Measurements from ENCODE around the gene FHIT.
"Not testable (repeated sequence)": the region's sequence is repeated elsewhere in the genome, so short reads cannot be mapped to it uniquely, and the experiment has no call there.

FHIT gene

DNA sequence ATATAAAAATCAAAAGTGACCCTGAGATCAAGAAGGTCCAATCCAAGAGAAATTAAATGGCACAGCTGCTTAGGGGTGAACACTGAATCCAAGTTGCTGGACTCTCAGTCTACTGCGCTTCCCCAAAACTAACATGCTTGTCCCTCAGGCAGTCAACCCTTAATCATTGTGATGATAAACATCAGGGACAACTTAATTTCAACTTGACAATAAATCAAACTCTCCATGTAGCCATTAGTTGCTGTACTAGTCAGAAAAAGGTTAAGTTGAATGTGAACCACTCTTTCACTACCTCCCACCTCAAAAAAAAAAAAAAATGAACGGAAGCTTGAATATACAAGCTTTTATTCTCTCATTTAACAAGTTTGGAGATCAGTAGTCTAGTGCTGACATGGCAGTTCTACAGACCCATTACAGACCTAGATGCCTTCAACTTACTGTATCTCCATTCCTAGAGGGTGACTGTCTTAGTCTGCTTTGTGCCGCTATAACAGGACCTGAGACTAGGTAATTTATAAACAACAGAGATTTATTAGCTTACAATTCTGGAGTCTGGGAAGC, 185.7 kb downstream of the FHIT start:
- in situ Hi-C loops (cut with MboI; ENCODE audit: low sequenced_read_pairs) = no loop called here

DNA sequence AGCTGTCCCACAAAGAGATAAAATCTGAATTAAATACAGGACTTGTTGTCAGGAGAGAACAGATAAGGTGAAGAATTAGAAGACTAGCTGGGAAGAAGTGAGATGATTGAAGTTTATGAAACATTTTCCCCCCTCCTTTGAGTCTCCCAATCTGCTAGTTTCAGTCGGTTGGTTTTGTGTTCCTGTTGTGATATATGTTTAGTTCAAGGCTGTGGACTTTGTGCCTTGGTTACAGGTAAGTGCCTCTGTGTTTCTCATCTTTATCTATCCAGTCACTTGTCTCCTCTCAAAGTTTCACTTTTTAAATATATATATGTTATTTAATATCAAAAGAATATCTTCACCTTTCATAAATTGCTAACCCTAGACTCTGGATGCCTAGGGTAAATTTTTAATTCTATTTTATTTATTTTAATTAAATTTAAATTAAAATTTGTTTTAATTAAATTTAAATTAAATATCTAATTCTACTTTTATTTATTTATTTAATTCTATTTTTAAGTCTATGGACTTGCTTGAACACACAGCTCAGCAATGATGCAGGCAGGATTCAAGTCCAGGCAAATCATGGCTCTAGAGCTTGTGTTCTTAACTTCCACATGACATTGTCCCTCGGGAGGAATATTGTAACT, 190.0 kb downstream of the FHIT start:
- in situ Hi-C loops (cut with MboI; ENCODE audit: low sequenced_read_pairs) = no loop called here

DNA sequence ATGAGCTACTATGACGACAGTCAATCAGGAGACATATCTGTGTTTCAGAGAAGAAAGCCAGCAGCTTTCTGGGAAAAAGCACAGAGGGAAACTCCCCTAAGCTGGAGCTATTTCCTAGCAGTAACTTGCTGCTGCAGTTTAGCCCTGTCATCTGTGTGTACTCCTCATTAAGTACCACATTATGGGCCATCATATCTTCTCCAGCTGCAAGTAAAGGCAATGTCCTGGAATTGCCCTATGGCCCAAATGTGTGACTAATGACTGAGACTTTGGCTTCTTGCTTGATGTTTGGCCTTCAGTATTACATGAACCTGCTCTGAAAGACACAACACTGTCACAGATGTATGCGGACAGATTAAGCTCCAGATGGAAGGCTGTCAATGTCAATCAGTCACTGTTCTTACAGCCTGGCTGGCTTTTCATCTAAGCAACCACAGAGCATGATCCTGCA, 190.8 kb downstream of the FHIT start:
- in situ Hi-C loops (cut with MboI; ENCODE audit: low sequenced_read_pairs) = no loop called here

DNA sequence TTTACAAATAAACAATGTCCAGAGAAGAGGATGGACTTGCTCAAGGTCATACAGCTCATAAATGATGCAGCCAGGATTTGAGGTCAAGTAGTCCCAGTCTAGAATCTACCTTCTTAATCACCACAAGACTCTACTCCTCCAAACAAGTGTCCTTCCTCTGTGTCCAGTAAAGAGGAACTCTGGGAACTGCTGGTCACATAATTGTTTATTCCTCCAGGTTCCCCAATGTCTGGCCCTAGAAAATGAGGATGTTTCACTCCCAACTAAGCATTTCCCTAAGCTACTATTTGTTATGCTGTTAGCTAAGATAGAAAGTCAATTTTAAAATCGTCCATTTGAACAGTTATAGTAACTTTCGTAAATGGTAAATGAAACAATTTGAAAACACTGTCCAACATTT, 192.4 kb downstream of the FHIT start:
- in situ Hi-C loops (cut with MboI; ENCODE audit: low sequenced_read_pairs) = no loop called here

DNA sequence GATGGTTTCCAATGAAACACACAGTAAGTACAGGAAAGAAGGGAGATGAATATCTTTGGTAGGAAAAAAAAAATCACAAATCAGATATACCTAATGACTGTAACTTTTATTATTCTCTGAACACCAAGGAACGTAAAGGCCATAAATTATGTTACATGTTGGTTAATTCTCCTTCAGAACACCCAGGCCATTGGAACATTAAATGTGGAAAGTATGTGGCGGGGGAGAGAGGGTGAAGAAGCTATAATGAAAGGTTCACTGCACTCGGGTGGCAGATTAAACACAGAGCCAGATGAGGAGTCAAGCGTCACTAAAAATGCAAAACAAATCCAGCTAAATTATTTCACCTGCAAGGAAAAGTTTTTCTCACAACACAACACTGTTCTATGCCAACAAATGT, 193.8 kb downstream of the FHIT start:
- in situ Hi-C loops (cut with MboI; ENCODE audit: low sequenced_read_pairs) = no loop called here

DNA sequence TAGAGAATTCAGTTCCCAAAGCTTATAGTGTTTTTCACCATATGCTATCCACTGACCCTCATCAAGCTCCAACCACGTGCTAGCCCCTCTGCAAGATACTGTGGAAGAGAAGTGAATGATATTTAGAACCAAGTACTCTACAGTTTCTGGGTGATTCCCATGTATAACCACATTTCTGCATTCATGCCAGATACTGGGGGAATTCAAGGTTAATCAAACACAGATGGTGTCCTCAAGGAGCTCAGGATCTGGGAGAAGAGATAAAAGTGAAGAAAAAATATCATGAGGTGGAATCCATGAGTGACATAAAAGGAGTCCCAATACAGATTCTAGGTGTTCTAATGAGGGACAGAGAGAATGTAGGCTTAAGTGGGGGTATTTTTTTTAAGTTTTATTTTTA, 195.8 kb downstream of the FHIT start:
- in situ Hi-C loops (cut with MboI; ENCODE audit: low sequenced_read_pairs) = no loop called here

DNA sequence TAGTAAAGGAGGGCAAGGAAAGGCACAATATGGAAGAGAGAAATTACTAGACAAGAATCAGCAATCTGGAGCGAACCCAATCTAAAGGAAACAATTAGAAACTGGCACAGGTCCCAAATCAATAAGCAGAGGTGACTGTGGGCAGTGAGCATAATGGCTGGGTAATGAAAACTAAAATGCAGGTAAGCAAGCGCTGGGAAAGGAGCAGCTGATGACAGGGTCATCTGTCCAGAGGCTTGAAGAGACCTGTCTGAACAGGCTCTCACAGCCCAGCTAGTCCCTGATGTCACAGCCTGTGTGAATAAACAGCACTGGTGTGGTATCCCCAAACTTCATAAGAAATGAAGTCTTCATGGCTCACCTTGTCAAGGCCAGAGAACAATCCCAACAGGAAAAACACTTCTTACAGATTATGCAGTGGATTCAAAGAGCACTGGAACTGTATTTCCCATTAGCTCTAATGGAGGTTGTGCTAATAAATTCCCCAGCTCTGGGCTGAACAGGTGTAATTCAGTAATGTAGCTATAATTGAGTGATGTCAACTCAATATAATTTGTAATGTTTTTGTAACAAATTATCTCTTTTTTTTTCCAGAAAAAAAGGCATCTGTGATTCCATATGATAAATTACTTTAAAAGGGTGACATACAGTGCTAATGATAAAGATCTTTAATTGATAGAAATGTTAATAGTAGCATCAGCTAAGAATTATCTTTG, 197.3 kb downstream of the FHIT start:
- in situ Hi-C loops (cut with MboI; ENCODE audit: low sequenced_read_pairs) = no loop called here

DNA sequence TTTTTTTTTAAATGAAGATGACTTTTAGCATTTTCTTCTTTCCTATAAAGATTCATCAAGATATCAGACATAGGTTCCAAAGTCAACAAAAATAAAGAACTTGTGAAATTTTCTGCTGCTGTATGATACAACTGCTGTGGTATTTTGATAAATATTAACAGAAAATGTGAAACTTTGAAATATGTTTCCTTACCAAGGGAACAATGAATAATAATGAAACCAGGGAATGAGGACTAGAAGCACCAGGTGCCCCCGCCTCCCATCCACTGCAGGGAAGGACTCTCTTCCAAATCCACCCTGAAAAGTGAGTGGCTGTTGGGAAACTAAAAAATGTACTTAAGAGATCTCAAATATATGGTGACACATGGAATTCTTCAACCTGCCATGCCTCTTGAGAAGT, 198.4 kb downstream of the FHIT start:
- in situ Hi-C loops (cut with MboI; ENCODE audit: low sequenced_read_pairs) = no loop called here

DNA sequence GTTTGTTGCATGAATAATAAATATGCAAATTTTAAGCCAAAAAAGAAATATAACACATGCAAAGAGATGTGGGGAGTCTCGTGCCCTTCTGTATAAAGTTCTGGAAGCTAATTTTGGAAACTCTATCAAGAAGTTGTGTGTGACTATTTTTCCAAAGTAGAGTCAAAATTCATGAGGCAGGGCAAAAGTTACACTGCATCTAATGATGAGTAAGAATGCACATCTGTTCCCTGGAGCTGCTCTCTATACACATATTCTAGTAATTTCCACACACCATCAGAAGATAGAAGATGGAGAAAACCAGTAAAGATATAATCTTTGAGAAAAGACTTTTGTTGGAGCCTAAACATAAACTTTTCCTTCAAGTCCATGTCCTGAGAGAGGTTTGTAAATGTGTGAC, 199.6 kb downstream of the FHIT start:
- in situ Hi-C loops (cut with MboI; ENCODE audit: low sequenced_read_pairs) = no loop called here

DNA sequence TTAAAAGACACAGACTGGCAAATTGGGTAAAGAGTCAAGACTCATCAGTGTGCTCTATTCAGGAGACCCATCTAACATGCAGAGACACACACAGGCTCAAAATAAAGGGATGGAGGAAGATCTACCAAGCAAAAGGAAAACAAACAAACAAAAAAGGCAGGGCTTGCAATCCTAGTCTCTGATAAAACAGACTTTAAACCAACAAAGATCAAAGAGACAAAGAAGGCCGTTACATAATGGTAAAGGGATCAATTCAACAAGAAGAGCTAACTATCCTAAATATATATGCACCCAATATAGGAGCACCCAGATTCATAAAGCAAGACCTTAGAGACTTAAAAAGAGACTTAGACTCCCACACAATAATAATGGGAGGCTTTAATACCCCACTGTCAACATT, 206.1 kb downstream of the FHIT start:
- in situ Hi-C loops (cut with MboI; ENCODE audit: low sequenced_read_pairs) = not testable (repeated sequence)

DNA sequence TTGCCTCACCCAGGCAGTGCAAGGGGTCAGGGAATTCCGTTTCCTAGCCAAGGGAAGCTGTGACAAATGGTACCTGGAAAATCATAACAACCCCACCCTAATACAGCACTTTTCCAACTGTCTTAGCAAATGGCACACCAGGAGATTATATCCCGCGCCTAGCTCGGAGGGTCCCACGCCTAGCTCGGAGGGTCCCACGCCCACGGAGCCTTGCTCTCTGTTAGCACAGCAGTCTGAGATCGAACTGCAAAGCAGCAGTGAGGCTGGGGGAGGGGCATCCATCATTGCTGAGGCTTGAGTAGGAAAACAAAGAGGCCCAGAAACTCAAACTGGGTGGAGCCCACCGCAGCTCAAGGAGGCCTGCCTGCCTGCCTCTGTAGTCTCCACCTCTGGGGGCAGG, 208.1 kb downstream of the FHIT start:
- in situ Hi-C loops (cut with MboI; ENCODE audit: low sequenced_read_pairs) = no loop called here

DNA sequence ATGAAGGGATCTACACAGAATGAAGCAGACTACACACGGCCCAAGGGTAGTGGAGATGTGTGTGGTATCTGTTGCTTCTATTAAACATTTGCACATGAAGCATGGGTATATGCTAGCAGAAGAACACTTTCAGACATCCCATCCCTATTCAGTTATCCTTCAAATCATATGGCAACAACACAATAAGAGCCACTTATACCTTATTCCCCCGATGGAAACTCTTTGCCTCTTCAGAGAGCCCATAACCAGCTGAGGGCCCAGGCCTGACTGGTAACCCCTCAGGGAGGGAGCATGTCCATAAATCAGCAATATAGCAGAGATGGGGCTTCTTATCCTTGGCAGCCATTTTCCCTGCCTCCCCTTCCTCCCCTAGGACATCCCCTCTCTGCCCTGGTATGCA, 210.6 kb downstream of the FHIT start:
- in situ Hi-C loops (cut with MboI; ENCODE audit: low sequenced_read_pairs) = no loop called here

DNA sequence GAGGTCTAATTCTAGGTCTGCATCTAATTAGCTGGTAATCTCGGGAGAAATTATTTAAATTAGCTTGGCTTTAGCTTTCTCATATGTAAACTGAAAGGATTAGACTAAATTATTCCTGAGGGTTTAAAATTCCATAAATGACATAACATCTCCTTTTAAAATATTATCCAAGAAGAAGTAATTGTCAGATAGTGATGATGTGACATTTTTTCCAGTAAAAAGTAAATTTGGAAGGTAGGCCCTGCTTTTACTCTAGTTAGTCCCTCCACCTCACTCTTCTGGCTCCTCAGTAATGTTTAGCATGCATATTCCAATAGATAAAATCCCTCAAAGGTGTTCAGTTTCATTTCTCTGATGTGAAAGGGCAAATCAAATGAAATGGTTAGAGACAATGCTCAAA, 215.7 kb downstream of the FHIT start:
- in situ Hi-C loops (cut with MboI; ENCODE audit: low sequenced_read_pairs) = no loop called here

DNA sequence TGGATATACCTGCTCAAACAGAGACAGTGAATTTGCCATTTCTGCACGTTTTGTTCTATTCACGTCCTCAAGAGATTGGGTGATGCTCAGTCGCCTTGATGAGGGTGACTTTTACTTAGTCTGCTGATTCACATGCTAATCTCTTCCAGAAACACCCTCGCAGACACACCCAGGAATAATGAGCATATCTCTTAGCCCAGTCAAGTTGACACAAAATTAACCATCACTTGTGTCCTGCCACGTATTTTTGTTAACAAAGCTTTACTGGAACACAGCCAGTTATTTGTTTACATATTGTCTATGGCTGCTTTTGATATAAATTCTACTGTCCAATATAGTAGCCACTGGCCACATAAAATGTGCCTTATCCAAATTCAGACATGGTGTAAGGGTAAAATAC, 218.3 kb downstream of the FHIT start:
- in situ Hi-C loops (cut with MboI; ENCODE audit: low sequenced_read_pairs) = no loop called here

DNA sequence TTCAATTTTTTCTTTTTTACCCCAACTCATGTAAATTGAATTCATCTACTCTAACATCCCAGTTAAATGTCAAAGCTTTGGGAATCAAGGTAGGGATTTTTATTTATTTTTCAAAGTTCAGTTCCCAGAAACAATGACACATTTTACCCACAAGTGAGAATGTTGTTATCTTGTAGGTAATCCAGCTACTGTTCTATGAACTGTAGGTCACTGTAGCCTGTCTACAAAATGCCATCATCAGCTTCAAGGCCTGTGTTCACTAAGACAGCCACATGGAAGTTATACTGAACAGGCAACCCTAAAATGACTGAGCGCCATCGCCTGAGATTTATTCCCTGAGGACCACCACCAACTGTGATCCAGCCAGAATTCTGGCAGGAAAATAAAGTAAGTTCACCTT, 219.7 kb downstream of the FHIT start:
- in situ Hi-C loops (cut with MboI; ENCODE audit: low sequenced_read_pairs) = no loop called here

DNA sequence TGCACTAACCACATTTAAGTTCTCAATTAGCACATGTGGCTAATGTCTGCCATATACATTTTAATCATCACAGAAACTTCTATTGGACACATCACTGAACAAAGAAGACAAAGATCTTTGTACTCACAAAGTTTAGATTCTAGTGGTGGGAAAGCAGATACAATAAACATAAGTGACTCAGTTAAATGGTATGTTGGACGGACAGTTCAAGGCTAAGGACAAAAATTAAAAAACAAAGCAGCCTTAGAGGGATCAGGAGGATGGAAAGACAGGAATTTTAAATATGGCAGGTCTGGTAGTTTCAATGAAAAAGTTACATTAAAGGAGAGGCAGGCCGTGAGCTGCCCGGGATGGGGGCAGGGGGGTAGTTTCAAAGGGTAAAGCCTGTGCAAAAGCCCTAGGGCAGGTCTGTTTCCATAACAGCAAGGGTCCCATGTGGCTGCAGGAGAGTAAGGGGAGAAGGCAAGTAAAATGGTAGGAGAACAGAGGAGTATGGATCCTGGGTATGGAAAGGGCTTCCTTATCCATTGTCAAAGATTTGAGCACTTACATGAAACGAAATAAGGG, 220.7 kb downstream of the FHIT start:
- in situ Hi-C loops (cut with MboI; ENCODE audit: low sequenced_read_pairs) = no loop called here

DNA sequence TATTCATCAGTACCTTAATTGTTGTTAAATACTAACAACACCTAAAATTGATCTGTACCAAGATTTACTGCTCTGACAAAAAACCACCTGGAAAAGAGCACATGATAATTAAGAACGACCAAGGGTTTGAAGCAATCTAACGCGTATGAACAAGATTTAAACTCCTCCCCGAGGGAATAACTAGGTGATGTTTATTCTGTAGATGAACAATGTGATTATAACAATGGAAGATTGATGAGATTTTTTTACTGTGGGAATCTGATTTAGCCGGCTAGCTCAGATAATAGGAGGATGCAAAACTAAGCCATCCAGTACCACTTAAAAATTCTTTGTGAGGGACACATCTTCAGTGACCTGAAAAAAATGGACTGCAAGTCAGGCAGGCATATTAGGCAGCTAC, 222.1 kb downstream of the FHIT start:
- in situ Hi-C loops (cut with MboI; ENCODE audit: low sequenced_read_pairs) = no loop called here

DNA sequence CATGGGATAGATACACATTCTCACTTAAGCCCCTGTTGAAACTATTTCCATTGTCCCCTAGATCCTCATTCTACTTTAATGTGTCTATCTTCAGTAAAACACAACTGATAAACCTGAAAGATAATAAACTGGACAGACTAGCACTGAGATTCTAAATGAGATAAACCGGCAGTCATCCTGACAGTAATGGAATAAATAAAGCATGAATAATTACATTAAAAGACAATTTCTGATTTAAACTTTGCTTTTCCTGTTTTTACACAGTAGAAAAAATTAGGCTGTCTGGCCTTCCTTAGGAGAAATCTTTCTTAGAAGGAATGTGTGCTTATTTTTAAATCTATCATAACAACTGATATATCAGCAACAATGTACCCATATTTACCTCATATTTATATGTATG, 232.4 kb downstream of the FHIT start:
- in situ Hi-C loops (cut with MboI; ENCODE audit: low sequenced_read_pairs) = no loop called here

DNA sequence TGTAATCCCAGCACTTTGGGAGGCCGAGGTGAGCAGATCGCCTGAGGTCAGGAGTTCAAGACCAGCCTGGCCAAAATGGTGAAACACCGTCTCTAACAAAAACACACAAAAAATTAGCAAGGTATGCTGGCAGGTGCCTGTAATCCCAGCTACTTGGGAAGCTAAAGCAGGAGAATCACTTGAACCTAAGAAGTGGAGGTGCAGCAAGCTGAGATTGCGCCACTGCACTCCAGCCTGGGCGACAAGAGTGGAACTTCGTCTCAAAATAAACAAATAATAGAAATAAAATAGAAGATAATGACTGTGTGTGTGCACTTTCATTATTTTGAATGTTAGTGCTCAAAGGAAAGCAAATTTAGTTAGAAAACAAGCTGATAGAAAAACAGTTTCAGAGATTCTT, 234.2 kb downstream of the FHIT start:
- in situ Hi-C loops (cut with MboI; ENCODE audit: low sequenced_read_pairs) = not testable (repeated sequence)

DNA sequence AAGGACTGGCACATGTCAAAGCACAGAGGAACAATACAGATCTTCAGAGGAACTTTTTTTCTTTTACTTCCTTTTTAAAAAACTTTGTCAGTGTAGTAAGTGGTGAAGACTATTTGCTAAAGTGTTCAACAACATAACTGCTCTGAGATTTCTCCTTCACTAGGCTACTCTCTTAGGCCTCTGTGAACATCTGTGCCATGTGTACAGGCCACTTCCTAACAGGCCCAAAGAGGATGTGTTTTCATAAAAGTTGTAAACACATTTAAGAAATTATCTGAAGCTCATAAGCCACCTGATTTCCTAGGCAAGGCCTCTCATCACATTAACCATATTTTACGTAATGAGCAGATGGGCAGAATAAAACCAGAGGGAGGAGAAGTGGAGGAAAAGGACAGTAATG, 235.4 kb downstream of the FHIT start:
- in situ Hi-C loops (cut with MboI; ENCODE audit: low sequenced_read_pairs) = no loop called here

DNA sequence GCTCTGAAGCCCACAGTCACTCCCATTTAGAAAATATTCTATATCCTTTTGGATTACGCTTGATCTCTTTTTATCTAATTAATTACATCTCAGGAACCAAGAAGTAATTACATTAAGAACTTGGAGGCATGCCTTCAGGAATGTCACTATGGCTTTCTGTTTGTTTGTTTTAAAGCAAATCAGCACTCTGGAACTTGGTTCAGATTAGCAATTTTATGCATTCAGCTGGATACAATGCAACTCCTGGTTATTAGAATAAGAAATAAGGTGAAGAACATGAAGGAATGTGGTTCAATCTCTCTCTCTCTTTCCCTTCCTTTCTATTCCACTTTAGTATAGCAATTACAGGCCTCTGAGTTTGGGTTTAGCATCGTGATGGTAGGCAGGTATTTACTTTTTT, 235.8 kb downstream of the FHIT start:
- in situ Hi-C loops (cut with MboI; ENCODE audit: low sequenced_read_pairs) = no loop called here

DNA sequence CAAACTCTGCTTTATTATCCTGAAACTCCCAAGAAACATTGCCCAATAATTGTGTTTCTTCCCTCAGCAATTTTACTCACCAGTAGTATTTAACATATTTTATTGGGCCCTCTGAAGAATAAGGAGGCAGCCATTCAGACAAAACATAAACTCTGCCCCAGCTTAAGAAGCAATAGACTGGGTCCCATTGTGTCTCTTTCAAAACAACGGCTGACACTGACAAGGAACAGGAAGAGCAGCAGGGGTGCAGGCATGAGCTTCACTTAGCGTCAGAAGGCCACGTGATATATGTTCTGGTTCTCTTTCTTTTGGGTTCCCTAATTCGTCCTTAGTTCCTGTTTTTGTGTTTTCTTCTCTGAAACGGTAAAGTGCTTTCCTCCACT, 242.3 kb downstream of the FHIT start:
- in situ Hi-C loops (cut with MboI; ENCODE audit: low sequenced_read_pairs) = no loop called here

Measured in HL-60/S4 treated with phorbol 12-myristate 13-acetate at 8.2 ng/mL for 4 days and 3 days (cell line).